HEK293 (cell line): ENCODE measurements around the gene PPP4R1.
A peak's percentile ranks its signal among the peaks of the same experiment; 100 is the strongest.

Source experiments
- ATF2 ChIP-seq: fragments of 450-650 bp; formaldehyde crosslinking; IDR thresholded peaks from 2 replicates; pipeline ENCODE4 v1.5.1; 2016; ENCODE audit warnings: missing biosample characterization, missing genetic modification characterization, low read depth
- KLF1 ChIP-seq: fragments of 450-650 bp; formaldehyde crosslinking; IDR thresholded peaks from 2 replicates; pipeline ENCODE4 v1.5.1; 2016; ENCODE audit warnings: missing biosample characterization, missing genetic modification characterization
- MZF1 ChIP-seq: fragments of 450-650 bp; formaldehyde crosslinking; IDR thresholded peaks from 2 replicates; pipeline ENCODE4 v1.5.1; 2017; ENCODE audit warnings: missing biosample characterization, missing genetic modification characterization, borderline replicate concordance
- OVOL3 ChIP-seq: fragments of 450-650 bp; formaldehyde crosslinking; IDR thresholded peaks from 2 replicates; pipeline ENCODE4 v1.5.1; 2016; ENCODE audit warnings: missing biosample characterization, missing genetic modification characterization
- PRDM1 ChIP-seq: fragments of 450-650 bp; formaldehyde crosslinking; IDR thresholded peaks from 2 replicates; pipeline ENCODE4; 2016; ENCODE audit warnings: missing biosample characterization, missing genetic modification characterization
- PRDM4 ChIP-seq: fragments of 450-650 bp; formaldehyde crosslinking; IDR thresholded peaks from 2 replicates; pipeline ENCODE4 v1.5.1; 2017; ENCODE audit warnings: missing biosample characterization, missing genetic modification characterization
- REPIN1 ChIP-seq: fragments of 450-650 bp; formaldehyde crosslinking; IDR thresholded peaks from 2 replicates; pipeline ENCODE4 v1.5.1; 2017; ENCODE audit warnings: missing biosample characterization, missing genetic modification characterization, low read depth
- SP2 ChIP-seq: fragments of 450-650 bp; formaldehyde crosslinking; IDR thresholded peaks from 2 replicates; pipeline ENCODE4 v1.5.1; 2016; ENCODE audit warnings: missing biosample characterization, missing genetic modification characterization
- ZBTB26 ChIP-seq: fragments of 450-650 bp; formaldehyde crosslinking; optimal IDR thresholded peaks from 2 replicates; pipeline ENCODE3; 2016; ENCODE audit warnings: missing biosample characterization, mild to moderate bottlenecking, missing genetic modification characterization
- ZBTB6 ChIP-seq: fragments of 450-650 bp; formaldehyde crosslinking; IDR thresholded peaks from 2 replicates; pipeline ENCODE4 v1.5.1; 2017; ENCODE audit warnings: missing biosample characterization, missing genetic modification characterization
- ZBTB8A ChIP-seq: fragments of 450-650 bp; formaldehyde crosslinking; IDR thresholded peaks from 2 replicates; pipeline ENCODE4 v1.5.1; 2016; ENCODE audit warnings: missing biosample characterization, missing genetic modification characterization
- ZNF112 ChIP-seq: fragments of 450-650 bp; formaldehyde crosslinking; IDR thresholded peaks from 2 replicates; pipeline ENCODE4 v1.5.0; 2017; ENCODE audit warnings: missing biosample characterization, missing genetic modification characterization
- ZNF146 ChIP-seq: fragments of 450-650 bp; formaldehyde crosslinking; IDR thresholded peaks from 2 replicates; pipeline ENCODE4 v1.5.1; 2016; ENCODE audit warnings: missing biosample characterization, missing genetic modification characterization
- ZNF174 ChIP-seq: fragments of 450-650 bp; formaldehyde crosslinking; IDR thresholded peaks from 2 replicates; pipeline ENCODE4 v1.5.0; 2017; ENCODE audit warnings: missing biosample characterization, mild to moderate bottlenecking, missing genetic modification characterization
- ZNF19 ChIP-seq: fragments of 450-650 bp; formaldehyde crosslinking; IDR thresholded peaks from 2 replicates; pipeline ENCODE4; 2016; ENCODE audit warnings: missing biosample characterization, missing genetic modification characterization, low read depth
- ZNF23 ChIP-seq: fragments of 450-650 bp; formaldehyde crosslinking; IDR thresholded peaks from 2 replicates; pipeline ENCODE4 v1.5.1; 2016; ENCODE audit warnings: missing biosample characterization, missing genetic modification characterization, borderline replicate concordance
- ZNF292 ChIP-seq: fragments of 450-650 bp; formaldehyde crosslinking; IDR thresholded peaks from 2 replicates; pipeline ENCODE4 v1.5.1; 2016; ENCODE audit warnings: low read depth, missing biosample characterization, missing genetic modification characterization, borderline replicate concordance
- ZNF335 ChIP-seq: fragments of 450-650 bp; formaldehyde crosslinking; conservative IDR thresholded peaks from 2 replicates; pipeline ENCODE4 v1.5.1; 2016; ENCODE audit warnings: missing biosample characterization, missing genetic modification characterization
- ZNF394 ChIP-seq: fragments of 450-650 bp; formaldehyde crosslinking; IDR thresholded peaks from 2 replicates; pipeline ENCODE4 v1.5.1; 2016; ENCODE audit warnings: missing biosample characterization, missing genetic modification characterization, mild to moderate bottlenecking, moderate library complexity, borderline replicate concordance
- ZNF473 ChIP-seq: fragments of 450-650 bp; formaldehyde crosslinking; IDR thresholded peaks from 2 replicates; pipeline ENCODE4 v1.5.1; 2017; ENCODE audit warnings: missing biosample characterization, missing genetic modification characterization
- ZNF521 ChIP-seq: fragments of 450-650 bp; formaldehyde crosslinking; IDR thresholded peaks from 2 replicates; pipeline ENCODE4 v1.5.1; 2017; ENCODE audit warnings: missing biosample characterization, mild to moderate bottlenecking, missing genetic modification characterization
- ZNF571 ChIP-seq: fragments of 450-650 bp; formaldehyde crosslinking; IDR thresholded peaks from 2 replicates; pipeline ENCODE4 v1.5.0; 2017; ENCODE audit warnings: missing biosample characterization, missing genetic modification characterization
- ZNF585B ChIP-seq: fragments of 450-650 bp; formaldehyde crosslinking; IDR thresholded peaks from 2 replicates; pipeline ENCODE4 v1.5.1; 2016; ENCODE audit warnings: missing biosample characterization, missing genetic modification characterization
- ZNF624 ChIP-seq: fragments of 450-650 bp; formaldehyde crosslinking; IDR thresholded peaks from 2 replicates; pipeline ENCODE4 v1.5.1; 2017; ENCODE audit warnings: missing biosample characterization, missing genetic modification characterization
- ZNF677 ChIP-seq: fragments of 450-650 bp; IDR thresholded peaks from 2 replicates; pipeline ENCODE4 v1.5.0; 2018; ENCODE audit warnings: missing biosample characterization, mild to moderate bottlenecking, missing genetic modification characterization, moderate library complexity
- ZNF692 ChIP-seq: fragments of 450-650 bp; formaldehyde crosslinking; IDR thresholded peaks from 2 replicates; pipeline ENCODE4 v1.5.1; 2016; ENCODE audit warnings: missing biosample characterization, missing genetic modification characterization
- ZNF704 ChIP-seq: fragments of 450-650 bp; formaldehyde crosslinking; IDR thresholded peaks from 2 replicates; pipeline ENCODE4 v1.5.1; 2016; ENCODE audit warnings: missing biosample characterization, missing genetic modification characterization
- ZNF830 ChIP-seq: fragments of 450-650 bp; IDR thresholded peaks from 2 replicates; pipeline ENCODE4 v1.5.0; 2018; ENCODE audit warnings: missing biosample characterization, missing genetic modification characterization, low read depth, mild to moderate bottlenecking, moderate library complexity
- ZSCAN18 ChIP-seq: fragments of 450-650 bp; formaldehyde crosslinking; IDR thresholded peaks from 2 replicates; pipeline ENCODE4 v1.5.1; 2016; ENCODE audit warnings: missing biosample characterization, missing genetic modification characterization
- ZXDB ChIP-seq: fragments of 450-650 bp; formaldehyde crosslinking; IDR thresholded peaks from 2 replicates; pipeline ENCODE4 v1.5.1; 2016; ENCODE audit warnings: missing biosample characterization, missing genetic modification characterization

PPP4R1 gene

GRCh38 chr18:9613550-9614400 is 584 bp downstream of the PPP4R1 start (continued):
- no peak for TF ChIP-seq ZNF292 (tag by site-specific recombination)
- peak; percentile 64 for TF ChIP-seq ZBTB26
- no peak for TF ChIP-seq ZNF704 (tag by site-specific recombination)
- no peak; the same call in 1 of the 2 replicates for TF ChIP-seq ZNF692 (tag by site-specific recombination)
- TF ChIP-seq ATF2 (tag by site-specific recombination): no peak
- TF ChIP-seq MZF1 (tag by site-specific recombination): no peak
- no peak for TF ChIP-seq ZSCAN18
- TF ChIP-seq PRDM4 (tag by site-specific recombination): no peak
- TF ChIP-seq ZNF146: no peak
- TF ChIP-seq ZNF521: no peak
- no peak for TF ChIP-seq ZNF23 (tag by site-specific recombination)
- no peak for TF ChIP-seq ZBTB6 (tag by site-specific recombination)
- no peak for TF ChIP-seq ZNF112 (tag by site-specific recombination)
- TF ChIP-seq OVOL3 (tag by site-specific recombination): no peak
- no peak for TF ChIP-seq ZNF624 (tag by site-specific recombination)
- TF ChIP-seq ZNF473: no peak
- no peak for TF ChIP-seq ZNF585B
- TF ChIP-seq ZNF335: peak; percentile 74
- no peak for TF ChIP-seq ZNF571 (tag by site-specific recombination)
- peak; percentile 95 for TF ChIP-seq ZBTB8A (tag by site-specific recombination)
- no peak for TF ChIP-seq REPIN1
- no peak for TF ChIP-seq ZNF677 (tag by site-specific recombination)
- TF ChIP-seq ZNF830: no peak
- TF ChIP-seq SP2 (tag by site-specific recombination): peak; percentile 53
- peak; percentile 69 for TF ChIP-seq ZXDB
- TF ChIP-seq PRDM1 (tag by site-specific recombination): no peak
- peak; percentile 95 for TF ChIP-seq KLF1 (tag by site-specific recombination)
- TF ChIP-seq ZNF394 (tag by site-specific recombination): peak; percentile 52; the same call in 1 of the 2 replicates
- no peak for TF ChIP-seq ZNF174
- TF ChIP-seq ZNF19 (tag by site-specific recombination): no peak
